Spleen (tissue), 7 donors: ENCODE results near the gene WNT6.

Source experiments
- POLR2A ChIP-seq, 3 donors: fragments of 450-650 bp; IDR thresholded peaks; one replicate each; pipeline ENCODE4 v1.5.1; 2017; ENCODE audit warnings: antibody characterized with exemption in 3 of 3, mild to moderate bottlenecking in 1 of 3
- POLR2AphosphoS5 ChIP-seq, 3 donors: sonication (generic); formaldehyde crosslinking; IDR thresholded peaks; one replicate each; pipeline ENCODE4 v1.5.1; 2017; ENCODE audit warnings: antibody characterized with exemption in 3 of 3
- TF ChIP-seq, protein P1 (sequence below), 11 experiments: fragments of 200-600 bp in 7 of 11; fragments of 450-650 bp in 4 of 11; sonication (generic) in 4 of 11; IDR thresholded peaks in 8 of 11; conservative IDR thresholded peaks in 3 of 11; 1 replicate in 7 of 11; 2 replicates in 4 of 11; pipeline versions ENCODE4 v1.4.0 to v1.8.0; 2016 to 2021; ENCODE audit warnings: antibody characterized with exemption in 11 of 11, inconsistent platforms in 4 of 11, mild to moderate bottlenecking in 1 of 11
- donor health status: DM: no; HTN: no; CAD: no; lungs with moderate emphysema.
- donor health status: DM: no; HTN: no; CAD: no.
- donor health status: DM: no; HTN: no; CAD: no.

DNA sequence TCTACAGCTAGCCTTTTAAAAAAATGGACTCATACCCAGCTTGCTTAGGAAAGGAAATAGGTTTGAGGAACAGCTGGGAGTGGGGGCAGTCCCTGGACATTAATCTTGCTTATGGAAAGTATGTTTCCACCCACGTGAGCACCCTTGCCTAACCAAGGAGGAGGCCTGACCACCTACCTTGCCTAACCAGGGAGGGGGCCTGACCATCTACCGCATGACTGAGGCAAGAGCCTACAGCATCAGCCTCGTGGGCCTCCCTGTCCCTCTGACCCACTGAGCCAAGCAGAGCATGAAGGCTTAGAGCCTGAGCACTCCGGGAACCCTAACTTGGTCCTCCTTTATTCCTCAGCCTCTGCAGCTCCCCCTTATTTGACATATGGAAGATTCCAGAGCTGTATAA is 48.2 kb upstream of the WNT6 start:
- TF ChIP-seq POLR2A (IDR thresholded peaks at IDR 0.05): no peak
- TF ChIP-seq, protein P1, sequence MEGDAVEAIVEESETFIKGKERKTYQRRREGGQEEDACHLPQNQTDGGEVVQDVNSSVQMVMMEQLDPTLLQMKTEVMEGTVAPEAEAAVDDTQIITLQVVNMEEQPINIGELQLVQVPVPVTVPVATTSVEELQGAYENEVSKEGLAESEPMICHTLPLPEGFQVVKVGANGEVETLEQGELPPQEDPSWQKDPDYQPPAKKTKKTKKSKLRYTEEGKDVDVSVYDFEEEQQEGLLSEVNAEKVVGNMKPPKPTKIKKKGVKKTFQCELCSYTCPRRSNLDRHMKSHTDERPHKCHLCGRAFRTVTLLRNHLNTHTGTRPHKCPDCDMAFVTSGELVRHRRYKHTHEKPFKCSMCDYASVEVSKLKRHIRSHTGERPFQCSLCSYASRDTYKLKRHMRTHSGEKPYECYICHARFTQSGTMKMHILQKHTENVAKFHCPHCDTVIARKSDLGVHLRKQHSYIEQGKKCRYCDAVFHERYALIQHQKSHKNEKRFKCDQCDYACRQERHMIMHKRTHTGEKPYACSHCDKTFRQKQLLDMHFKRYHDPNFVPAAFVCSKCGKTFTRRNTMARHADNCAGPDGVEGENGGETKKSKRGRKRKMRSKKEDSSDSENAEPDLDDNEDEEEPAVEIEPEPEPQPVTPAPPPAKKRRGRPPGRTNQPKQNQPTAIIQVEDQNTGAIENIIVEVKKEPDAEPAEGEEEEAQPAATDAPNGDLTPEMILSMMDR (IDR thresholded peaks at IDR 0.05 in 8 of 11, conservative IDR thresholded peaks at IDR 0.05 in 3 of 11): no peak
- TF ChIP-seq POLR2AphosphoS5 (IDR thresholded peaks at IDR 0.05): no peak
